ENCODE data around the gene UBAP1.

DNA sequence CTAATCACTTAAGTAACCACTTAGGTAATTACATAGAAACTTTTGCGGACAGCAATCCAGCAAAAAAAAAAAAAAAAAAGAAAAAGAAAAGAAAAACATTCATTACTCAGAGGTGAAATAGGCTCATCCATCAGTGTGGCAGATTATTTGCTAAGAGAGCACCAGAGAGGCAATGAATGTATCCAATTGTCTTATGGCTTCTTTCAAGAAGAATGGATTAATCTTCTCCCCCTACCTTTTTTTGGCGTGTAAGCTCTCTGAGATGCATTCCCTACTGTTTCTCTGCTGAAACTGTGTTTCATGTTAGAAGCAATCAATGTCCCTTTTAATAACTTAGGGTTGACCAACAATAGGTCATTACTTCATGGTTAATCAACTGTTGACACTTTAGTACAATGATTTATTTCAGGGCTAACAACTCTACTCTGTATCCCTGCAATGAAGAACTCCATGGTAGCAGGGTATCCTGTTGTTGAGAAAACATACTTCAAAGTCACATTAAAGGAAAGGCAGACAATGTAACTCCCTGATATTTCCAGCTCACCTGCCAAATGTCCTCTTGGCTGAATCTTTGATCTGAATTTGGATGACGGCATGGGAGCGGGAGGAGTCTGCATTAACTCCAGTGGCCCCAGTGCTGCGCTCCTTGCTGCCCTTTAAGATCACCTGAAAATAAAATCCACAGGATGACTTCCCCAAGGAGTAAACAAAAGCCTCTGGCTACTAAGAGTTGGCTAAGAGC is 92.6 kb downstream of the UBAP1 start:
- no peak for TF ChIP-seq CTCF (conservative IDR thresholded peaks at IDR 0.05; ENCODE audit: low read depth, low read length)
- no peak for TF ChIP-seq EZH2 (IDR thresholded peaks at IDR 0.05; ENCODE audit: borderline replicate concordance, low read depth, low read length, poor library complexity, severe bottlenecking)

Data from A673 (cell line).